H9 (cell line): Measurements from ENCODE around the gene RBM33. TPM values are rescaled to one million over a fixed set of nuclear protein-coding genes. Genes with fewer than 3 reads are reported as not detected.

ENCODE experiments used
- DNase-seq: peaks from one replicate; pipeline ENCODE4 v3.0.0-alpha.2; 2017
- H2AFZ ChIP-seq: one replicate; pipeline ENCODE4 v1.6.1; 2013; ENCODE audit warnings: mild to moderate bottlenecking, low read length, control low read depth, moderate library complexity
- H2AK5ac ChIP-seq: 2 replicates; pipeline ENCODE4 v1.6.1; 2013; ENCODE audit warnings: low read length, control low read depth, mixed read lengths; ENCODE audit not compliant: insufficient read length
- H2BK120ac ChIP-seq: one replicate; pipeline ENCODE4 v1.6.1; 2013; ENCODE audit warnings: low read depth, mild to moderate bottlenecking, low read length, control low read depth, inconsistent platforms; ENCODE audit not compliant: poor library complexity, severe bottlenecking
- H2BK12ac ChIP-seq: 2 replicates; pipeline ENCODE4 v1.6.1; 2013; ENCODE audit warnings: low read length, control low read depth, mixed read lengths, low read depth; ENCODE audit not compliant: insufficient read length
- H2BK15ac ChIP-seq: 2 replicates; pipeline ENCODE4 v1.6.1; 2013; ENCODE audit warnings: low read depth, low read length, control low read depth
- H2BK20ac ChIP-seq: one replicate; pipeline ENCODE4 v1.6.1; 2013; ENCODE audit warnings: low read depth, mild to moderate bottlenecking, low read length, control low read depth, inconsistent platforms; ENCODE audit not compliant: poor library complexity, severe bottlenecking
- H2BK5ac ChIP-seq: 2 replicates; pipeline ENCODE4 v1.6.1; 2013; ENCODE audit warnings: low read length, control low read depth, mixed read lengths; ENCODE audit not compliant: insufficient read length
- H3K14ac ChIP-seq: 2 replicates; pipeline ENCODE4 v1.6.1; 2013; ENCODE audit warnings: low read length, control low read depth; ENCODE audit not compliant: insufficient read depth
- H3K18ac ChIP-seq: 2 replicates; pipeline ENCODE4 v1.6.1; 2013; ENCODE audit warnings: low read depth, mild to moderate bottlenecking, mixed read lengths, low read length, control low read depth; ENCODE audit not compliant: insufficient read length
- H3K23ac ChIP-seq: 2 replicates; pipeline ENCODE4 v1.6.1; 2013; ENCODE audit warnings: low read length, control low read depth, mixed read lengths, low read depth; ENCODE audit not compliant: insufficient read length
- H3K23me2 ChIP-seq: 2 replicates; pipeline ENCODE4 v1.6.1; 2013; ENCODE audit warnings: low read depth, mild to moderate bottlenecking, mixed read lengths, low read length, control low read depth; ENCODE audit not compliant: insufficient read length, poor library complexity, severe bottlenecking
- H3K27ac ChIP-seq: 2 replicates; pipeline ENCODE4 v1.5.1; 2013; ENCODE audit warnings: low read length, control low read depth, mixed read lengths, low read depth; ENCODE audit not compliant: insufficient read length
- H3K27me3 ChIP-seq: 2 replicates; pipeline ENCODE4 v1.6.1; 2013; ENCODE audit warnings: low read length, control low read depth, inconsistent platforms; ENCODE audit not compliant: insufficient read depth
- H3K4ac ChIP-seq: 2 replicates; pipeline ENCODE4 v1.6.1; 2013; ENCODE audit warnings: low read depth, mild to moderate bottlenecking, control low read depth, inconsistent platforms, low read length, moderate library complexity
- H3K4me1 ChIP-seq: 2 replicates; pipeline ENCODE4 v1.6.1; 2013; ENCODE audit warnings: low read length, control low read depth, inconsistent platforms; ENCODE audit not compliant: insufficient read depth
- H3K4me2 ChIP-seq: 2 replicates; pipeline ENCODE4 v1.6.1; 2013; ENCODE audit warnings: low read length, control low read depth, mixed read lengths; ENCODE audit not compliant: insufficient read length, insufficient read depth
- H3K56ac ChIP-seq: 2 replicates; pipeline ENCODE4 v1.6.1; 2013; ENCODE audit warnings: low read depth, mild to moderate bottlenecking, mixed read lengths, low read length, control low read depth; ENCODE audit not compliant: insufficient read length
- H3K79me1 ChIP-seq: 2 replicates; pipeline ENCODE4 v1.6.1; 2013; ENCODE audit warnings: low read depth, mild to moderate bottlenecking, moderate library complexity, low read length, control low read depth, inconsistent platforms; ENCODE audit not compliant: insufficient read depth, poor library complexity, severe bottlenecking
- H3K79me2 ChIP-seq: 2 replicates; pipeline ENCODE4 v1.6.1; 2013; ENCODE audit warnings: low read length, control low read depth, inconsistent platforms; ENCODE audit not compliant: insufficient read depth
- H3K9ac ChIP-seq: 2 replicates; pipeline ENCODE4 v1.6.1; 2013; ENCODE audit warnings: low read length, control low read depth, mixed read lengths; ENCODE audit not compliant: insufficient read length; ENCODE audit errors: extremely low read depth
- H3K9me3 ChIP-seq: one replicate; pipeline ENCODE4 v1.6.1; 2013; ENCODE audit warnings: low read depth, low read length, inconsistent platforms; ENCODE audit not compliant: control insufficient read depth
- H3T11ph ChIP-seq: one replicate; pipeline ENCODE4 v1.6.1; 2013; ENCODE audit warnings: mild to moderate bottlenecking, low read length, control low read depth, inconsistent platforms
- H4K20me1 ChIP-seq: one replicate; pipeline ENCODE4 v1.6.1; 2013; ENCODE audit not compliant: control insufficient read depth, insufficient read length, insufficient read depth
- H4K5ac ChIP-seq: 2 replicates; pipeline ENCODE4 v1.6.1; 2013; ENCODE audit warnings: low read depth, mild to moderate bottlenecking, mixed read lengths, low read length, control low read depth; ENCODE audit not compliant: insufficient read length
- H4K8ac ChIP-seq: replicated peaks from 2 replicates; pipeline ENCODE4 v1.6.1; 2013; ENCODE audit warnings: low read length, control low read depth, mixed read lengths, low read depth; ENCODE audit not compliant: insufficient read length
- H4K91ac ChIP-seq: 2 replicates; pipeline ENCODE4 v1.6.1; 2013; ENCODE audit warnings: low read depth, mild to moderate bottlenecking, moderate library complexity, mixed read lengths, low read length, control low read depth; ENCODE audit not compliant: insufficient read length
- H3K27ac Mint-ChIP-seq, 3 experiments: 2 replicates in 2 of 3; 3 replicates in 1 of 3; pipeline ENCODE4 v1.8.0; 2020 to 2021; ENCODE audit warnings: mixed read lengths in 3 of 3, mild to moderate bottlenecking in 1 of 3, moderate library complexity in 1 of 3
- H3K27me3 Mint-ChIP-seq: 2 replicates; pipeline ENCODE4 v1.8.0; 2021; ENCODE audit warnings: low read depth, mild to moderate bottlenecking, moderate library complexity, mixed read lengths
- H3K36me3 Mint-ChIP-seq, 3 experiments: 2 replicates in 2 of 3; 3 replicates in 1 of 3; pipeline ENCODE4 v1.8.0; 2020 to 2021; ENCODE audit warnings: low read depth in 3 of 3, mixed read lengths in 3 of 3; ENCODE audit not compliant: insufficient read depth in 1 of 3
- H3K4me1 Mint-ChIP-seq, 2 experiments: 2 replicates each; pipeline ENCODE4 v1.8.0; 2020; ENCODE audit warnings: mixed read lengths in 2 of 2
- H3K4me3 Mint-ChIP-seq, 2 experiments: 2 replicates in 1 of 2; 3 replicates in 1 of 2; pipeline ENCODE4 v1.8.0; 2020 to 2021; ENCODE audit warnings: mild to moderate bottlenecking in 2 of 2, mixed read lengths in 2 of 2, moderate library complexity in 1 of 2
- H3K9me3 Mint-ChIP-seq, 2 experiments: 2 replicates in 1 of 2; 3 replicates in 1 of 2; pipeline ENCODE4 v1.8.0; 2020; ENCODE audit warnings: mild to moderate bottlenecking in 2 of 2, mixed read lengths in 2 of 2, moderate library complexity in 1 of 2
- CTCF ChIP-seq: fragments of 200-600 bp; sonication (generic); conservative IDR thresholded peaks from 3 replicates; pipeline ENCODE4 v1.8.0; 2021; ENCODE audit warnings: antibody characterized with exemption, mild to moderate bottlenecking
- WGBS: extraction: QIAGEN DNeasy Blood & Tissue Kit; methylation state at CpG from one replicate; pipeline ENCODE4 v1.1.7; 2013; ENCODE audit warnings: missing lambda C conversion rate, low lambda C conversion rate, mixed read lengths; ENCODE audit not compliant: insufficient read length; ENCODE audit errors: extremely low coverage; 5-methylcytosine and 5-hydroxymethylcytosine counted together
- total RNA-seq: library from RNA; stranded (reverse); gene quantifications from 2 replicates; pipeline ENCODE4 v1.2.1, GENCODE V29; 2021

The RBM33 gene
- total RNA-seq, 1 experiment from 2014 or later: 71.3 TPM

- H3K9me3 Mint-ChIP-seq: no peaks in the 10 kb centered on the region
Observed at GRCh38 chr7:155762655-155763054, 118.2 kb downstream of the RBM33 start.

More at GRCh38 chr7:155762655-155763054, 118.2 kb downstream of the RBM33 start:
- no CpG with 5 or more reads among the region's 10 CpGs for WGBS
- Histone ChIP-seq H3K27ac (no peak overlapping the region), H2BK15ac (no peak overlapping the region), H2AFZ (no peak overlapping the region), H3K27me3 (no peaks in the 10 kb centered on the region), H3K9ac (no peak overlapping the region), H4K20me1 (no peaks in the 10 kb centered on the region), H3K14ac (no peak overlapping the region), H3K56ac (no peak overlapping the region), H2BK20ac (no peak overlapping the region), H3K4me1 (no peaks in the 10 kb centered on the region; the same call in 1 of the 2 replicates), H3K23ac (no peak overlapping the region), H3K79me2 (peaks cover 4% of the 10 kb centered on the region; the same call in 1 of the 2 replicates), H4K91ac (no peak overlapping the region), H4K8ac (no peak overlapping the region), H3K9me3 (no peaks in the 10 kb centered on the region), H3K18ac (no peak overlapping the region), H2BK5ac (no peak overlapping the region), H2BK120ac (no peak overlapping the region), H3K4me2 (no peak overlapping the region), H4K5ac (no peak overlapping the region), H3K79me1 (no peaks in the 10 kb centered on the region), H2AK5ac (no peak overlapping the region), H3K4ac (no peak overlapping the region), H3K23me2 (no peaks in the 10 kb centered on the region), H2BK12ac (no peak overlapping the region), H3T11ph (no peak overlapping the region)
- Mint-ChIP-seq H3K4me1 (peaks cover 43 to 51% of the 10 kb centered on the region in 2 experiments), H3K27ac (no peak overlapping the region; a peak in 2 of 7 replicates), H3K4me3 (no peak overlapping the region), H3K36me3 (peaks cover 17 to 48% (median 41%) of the 10 kb centered on the region in 3 experiments; a peak in 6 of 7 replicates), H3K27me3 (no peaks in the 10 kb centered on the region)
- no peak for TF ChIP-seq CTCF
- DNase-seq: no peak
